ENCODE results near the gene GCHFR. TPM values are rescaled to one million over a fixed set of nuclear protein-coding genes. Genes with fewer than 3 reads are reported as not detected.

Gene GCHFR
- total and polyA plus RNA-seq, 10 of the 15 experiments (the other 5 are each of a cell fraction or from before 2014, with no cell fraction given), result 10.5 to 94.0 (median 35.3) TPM

DNA sequence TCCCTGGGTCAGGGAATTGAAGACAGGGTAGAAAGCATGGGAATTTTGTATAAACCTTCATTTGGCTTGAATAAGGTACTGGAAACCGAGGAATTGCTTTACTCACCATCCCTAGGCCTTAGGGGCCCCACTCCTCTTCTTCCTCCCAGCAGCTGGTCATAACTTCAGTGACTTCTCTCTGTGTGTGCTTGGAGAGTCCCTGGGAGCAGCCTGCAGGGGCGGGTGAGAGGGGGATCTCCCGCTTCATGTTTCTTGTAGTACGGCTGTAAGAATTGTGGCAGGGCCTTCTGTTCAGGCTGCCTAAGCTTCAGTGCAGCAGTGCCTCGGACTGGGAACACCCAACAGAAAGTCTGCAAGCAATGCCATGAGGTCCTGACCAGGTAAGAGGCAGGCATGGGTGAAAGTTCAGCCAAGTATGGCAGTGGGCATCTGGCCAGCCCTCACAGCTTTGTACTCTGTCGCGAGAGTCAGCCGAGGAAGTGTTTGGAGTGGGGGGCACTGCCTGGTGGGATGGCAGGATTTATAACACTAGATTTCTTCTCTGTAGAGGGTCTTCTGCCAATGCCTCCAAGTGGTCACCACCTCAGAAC lies 45.1 kb downstream of the GCHFR start (continued):
- TF ChIP-seq, protein P1, sequence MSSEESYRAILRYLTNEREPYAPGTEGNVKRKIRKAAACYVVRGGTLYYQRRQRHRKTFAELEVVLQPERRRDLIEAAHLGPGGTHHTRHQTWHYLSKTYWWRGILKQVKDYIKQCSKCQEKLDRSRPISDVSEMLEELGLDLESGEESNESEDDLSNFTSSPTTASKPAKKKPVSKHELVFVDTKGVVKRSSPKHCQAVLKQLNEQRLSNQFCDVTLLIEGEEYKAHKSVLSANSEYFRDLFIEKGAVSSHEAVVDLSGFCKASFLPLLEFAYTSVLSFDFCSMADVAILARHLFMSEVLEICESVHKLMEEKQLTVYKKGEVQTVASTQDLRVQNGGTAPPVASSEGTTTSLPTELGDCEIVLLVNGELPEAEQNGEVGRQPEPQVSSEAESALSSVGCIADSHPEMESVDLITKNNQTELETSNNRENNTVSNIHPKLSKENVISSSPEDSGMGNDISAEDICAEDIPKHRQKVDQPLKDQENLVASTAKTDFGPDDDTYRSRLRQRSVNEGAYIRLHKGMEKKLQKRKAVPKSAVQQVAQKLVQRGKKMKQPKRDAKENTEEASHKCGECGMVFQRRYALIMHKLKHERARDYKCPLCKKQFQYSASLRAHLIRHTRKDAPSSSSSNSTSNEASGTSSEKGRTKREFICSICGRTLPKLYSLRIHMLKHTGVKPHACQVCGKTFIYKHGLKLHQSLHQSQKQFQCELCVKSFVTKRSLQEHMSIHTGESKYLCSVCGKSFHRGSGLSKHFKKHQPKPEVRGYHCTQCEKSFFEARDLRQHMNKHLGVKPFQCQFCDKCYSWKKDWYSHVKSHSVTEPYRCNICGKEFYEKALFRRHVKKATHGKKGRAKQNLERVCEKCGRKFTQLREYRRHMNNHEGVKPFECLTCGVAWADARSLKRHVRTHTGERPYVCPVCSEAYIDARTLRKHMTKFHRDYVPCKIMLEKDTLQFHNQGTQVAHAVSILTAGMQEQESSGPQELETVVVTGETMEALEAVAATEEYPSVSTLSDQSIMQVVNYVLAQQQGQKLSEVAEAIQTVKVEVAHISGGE (CRISPR knock-in tag; IDR thresholded peaks at IDR 0.05), result no peak
- TF ChIP-seq KDM1A (IDR thresholded peaks at IDR 0.05; ENCODE audit: borderline replicate concordance), result no peak
- no peak for TF ChIP-seq RUNX3 (IDR thresholded peaks at IDR 0.05; ENCODE audit: low read length)
- TF ChIP-seq, protein P2, sequence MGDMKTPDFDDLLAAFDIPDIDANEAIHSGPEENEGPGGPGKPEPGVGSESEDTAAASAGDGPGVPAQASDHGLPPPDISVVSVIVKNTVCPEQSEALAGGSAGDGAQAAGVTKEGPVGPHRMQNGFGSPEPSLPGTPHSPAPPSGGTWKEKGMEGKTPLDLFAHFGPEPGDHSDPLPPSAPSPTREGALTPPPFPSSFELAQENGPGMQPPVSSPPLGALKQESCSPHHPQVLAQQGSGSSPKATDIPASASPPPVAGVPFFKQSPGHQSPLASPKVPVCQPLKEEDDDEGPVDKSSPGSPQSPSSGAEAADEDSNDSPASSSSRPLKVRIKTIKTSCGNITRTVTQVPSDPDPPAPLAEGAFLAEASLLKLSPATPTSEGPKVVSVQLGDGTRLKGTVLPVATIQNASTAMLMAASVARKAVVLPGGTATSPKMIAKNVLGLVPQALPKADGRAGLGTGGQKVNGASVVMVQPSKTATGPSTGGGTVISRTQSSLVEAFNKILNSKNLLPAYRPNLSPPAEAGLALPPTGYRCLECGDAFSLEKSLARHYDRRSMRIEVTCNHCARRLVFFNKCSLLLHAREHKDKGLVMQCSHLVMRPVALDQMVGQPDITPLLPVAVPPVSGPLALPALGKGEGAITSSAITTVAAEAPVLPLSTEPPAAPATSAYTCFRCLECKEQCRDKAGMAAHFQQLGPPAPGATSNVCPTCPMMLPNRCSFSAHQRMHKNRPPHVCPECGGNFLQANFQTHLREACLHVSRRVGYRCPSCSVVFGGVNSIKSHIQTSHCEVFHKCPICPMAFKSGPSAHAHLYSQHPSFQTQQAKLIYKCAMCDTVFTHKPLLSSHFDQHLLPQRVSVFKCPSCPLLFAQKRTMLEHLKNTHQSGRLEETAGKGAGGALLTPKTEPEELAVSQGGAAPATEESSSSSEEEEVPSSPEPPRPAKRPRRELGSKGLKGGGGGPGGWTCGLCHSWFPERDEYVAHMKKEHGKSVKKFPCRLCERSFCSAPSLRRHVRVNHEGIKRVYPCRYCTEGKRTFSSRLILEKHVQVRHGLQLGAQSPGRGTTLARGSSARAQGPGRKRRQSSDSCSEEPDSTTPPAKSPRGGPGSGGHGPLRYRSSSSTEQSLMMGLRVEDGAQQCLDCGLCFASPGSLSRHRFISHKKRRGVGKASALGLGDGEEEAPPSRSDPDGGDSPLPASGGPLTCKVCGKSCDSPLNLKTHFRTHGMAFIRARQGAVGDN (IDR thresholded peaks at IDR 0.05), result no peak
- TF ChIP-seq RAD21 (IDR thresholded peaks at IDR 0.05; ENCODE audit: insufficient read depth, low read depth, low read length), result no peak
